GM23338 (cell line): Measurements from ENCODE around the gene PALMD. TPM values are rescaled to one million over a fixed set of nuclear protein-coding genes. Genes with fewer than 3 reads are reported as not detected.

Experiments
- ATAC-seq: fragments of 200-7000 bp; cut with Tn5 transposase; 3 replicates; pipeline ENCODE4 v1.9.1; 2020
- DNase-seq: peaks from one replicate; pipeline ENCODE4 v3.0.0-alpha.2; 2015; ENCODE audit warnings: low spot score
- H2AFZ ChIP-seq: fragments of 200-600 bp; sonication (generic); 2 replicates; pipeline ENCODE4 v1.8.0; 2016; ENCODE audit warnings: antibody characterized with exemption, mild to moderate bottlenecking, moderate library complexity
- H3F3A ChIP-seq: fragments of 200-600 bp; sonication (generic); replicated peaks from 2 replicates; pipeline ENCODE4 v1.8.0; 2017; ENCODE audit warnings: antibody characterized with exemption, mixed run types, low read depth
- H3K27ac ChIP-seq: fragments of 200-600 bp; sonication (generic); 2 replicates; pipeline ENCODE4 v1.6.1; 2016; ENCODE audit warnings: low read depth
- H3K27me3 ChIP-seq: fragments of 200-600 bp; sonication (generic); 2 replicates; pipeline ENCODE4 v1.8.0; 2016; ENCODE audit warnings: mild to moderate bottlenecking, mixed run types, moderate library complexity; ENCODE audit not compliant: insufficient read depth
- H3K36me3 ChIP-seq: fragments of 200-600 bp; sonication (generic); 2 replicates; pipeline ENCODE4 v1.8.0; 2016; ENCODE audit warnings: mild to moderate bottlenecking; ENCODE audit not compliant: insufficient read depth
- H3K4me1 ChIP-seq: fragments of 200-600 bp; sonication (generic); 2 replicates; pipeline ENCODE4 v1.8.0; 2016; ENCODE audit warnings: mild to moderate bottlenecking, moderate library complexity; ENCODE audit not compliant: insufficient read depth
- H3K4me2 ChIP-seq: fragments of 200-600 bp; sonication (generic); 2 replicates; pipeline ENCODE4 v1.7.1; 2017; ENCODE audit warnings: mixed run types
- H3K4me3 ChIP-seq: fragments of 200-600 bp; sonication (generic); 2 replicates; pipeline ENCODE4 v1.6.1; 2016; ENCODE audit warnings: mixed run types
- H3K79me2 ChIP-seq: fragments of 200-600 bp; sonication (generic); replicated peaks from 2 replicates; pipeline ENCODE4 v1.8.0; 2017; ENCODE audit warnings: mild to moderate bottlenecking; ENCODE audit not compliant: insufficient read depth
- H3K9me2 ChIP-seq: fragments of 200-600 bp; sonication (generic); 2 replicates; pipeline ENCODE4 v1.8.0; 2017; ENCODE audit not compliant: insufficient read depth
- H4K20me1 ChIP-seq: fragments of 200-600 bp; sonication (generic); replicated peaks from 2 replicates; pipeline ENCODE4 v1.8.0; 2017; ENCODE audit warnings: mild to moderate bottlenecking; ENCODE audit not compliant: insufficient read depth
- H3K27ac Mint-ChIP-seq: 2 replicates; pipeline ENCODE4 v1.8.0; 2020; ENCODE audit warnings: inconsistent platforms, mild to moderate bottlenecking, moderate library complexity, mixed read lengths
- H3K27me3 Mint-ChIP-seq: 3 replicates; pipeline ENCODE4 v1.8.0; 2022; ENCODE audit warnings: low read depth, mild to moderate bottlenecking, moderate library complexity, mixed read lengths, inconsistent platforms; ENCODE audit not compliant: insufficient read depth, poor library complexity
- H3K36me3 Mint-ChIP-seq: 3 replicates; pipeline ENCODE4 v1.8.0; 2021; ENCODE audit warnings: low read depth, mild to moderate bottlenecking, inconsistent platforms, moderate library complexity, mixed read lengths
- H3K4me1 Mint-ChIP-seq: 3 replicates; pipeline ENCODE4 v1.8.0; 2020; ENCODE audit warnings: mild to moderate bottlenecking, inconsistent platforms, mixed read lengths
- H3K4me3 Mint-ChIP-seq: 3 replicates; pipeline ENCODE4 v1.8.0; 2021; ENCODE audit warnings: moderate library complexity, mild to moderate bottlenecking, inconsistent platforms, mixed read lengths
- H3K9me3 Mint-ChIP-seq: 3 replicates; pipeline ENCODE4 v1.8.0; 2020; ENCODE audit warnings: moderate library complexity, mild to moderate bottlenecking, inconsistent platforms, mixed read lengths
- CTCF ChIP-seq, 2 experiments: fragments of 200-600 bp in 1 of 2; sonication (generic) in 1 of 2; conservative IDR thresholded peaks; 2 replicates each; pipeline versions ENCODE4 v1.5.1 to v1.6.1; 2016 to 2017; ENCODE audit warnings: antibody characterized with exemption in 2 of 2, low read depth in 2 of 2, mild to moderate bottlenecking in 2 of 2, moderate library complexity in 1 of 2
- ETS1 ChIP-seq: IDR thresholded peaks from 2 replicates; pipeline ENCODE4 v1.6.1; 2016; ENCODE audit warnings: antibody characterized with exemption
- EZH2 ChIP-seq: fragments of 200-600 bp; sonication (generic); IDR thresholded peaks from one replicate; pipeline ENCODE4 v1.8.0; 2017; ENCODE audit warnings: antibody characterized with exemption, mild to moderate bottlenecking, low read depth; ENCODE audit not compliant: unreplicated experiment
- EZH2phosphoT487 ChIP-seq: fragments of 200-600 bp; sonication (generic); IDR thresholded peaks from one replicate; pipeline ENCODE4 v1.8.1; 2018; ENCODE audit warnings: antibody characterized with exemption; ENCODE audit not compliant: unreplicated experiment
- JUNB ChIP-seq: IDR thresholded peaks from one replicate; pipeline ENCODE4 v1.6.1; 2016; ENCODE audit warnings: antibody characterized with exemption; ENCODE audit not compliant: unreplicated experiment
- NANOG ChIP-seq: IDR thresholded peaks from 2 replicates; pipeline ENCODE4 v1.6.1; 2016; ENCODE audit warnings: antibody characterized with exemption, borderline replicate concordance
- POLR2AphosphoS5 ChIP-seq: IDR thresholded peaks from 2 replicates; pipeline ENCODE4 v1.6.1; 2016; ENCODE audit warnings: antibody characterized with exemption, low read depth
- REST ChIP-seq: IDR thresholded peaks from one replicate; pipeline ENCODE4 v1.6.1; 2018; ENCODE audit warnings: antibody characterized with exemption; ENCODE audit not compliant: unreplicated experiment
- STAT1 ChIP-seq: IDR thresholded peaks from one replicate; pipeline ENCODE4 v1.6.1; 2016; ENCODE audit warnings: antibody characterized with exemption; ENCODE audit not compliant: unreplicated experiment
- ZNF114 ChIP-seq: fragments of 250-450 bp; sonication (Bioruptor Pico); IDR thresholded peaks from 2 replicates; pipeline ENCODE4 v1.5.0; 2020; ENCODE audit warnings: mild to moderate bottlenecking, moderate library complexity
- ZNF331 ChIP-seq: fragments of 250-450 bp; sonication (Bioruptor Pico); IDR thresholded peaks from 2 replicates; pipeline ENCODE4 v1.5.0; 2020; ENCODE audit warnings: low read depth, mild to moderate bottlenecking, moderate library complexity
- ZNF462 ChIP-seq: fragments of 250-450 bp; sonication (Bioruptor Pico); IDR thresholded peaks from 2 replicates; pipeline ENCODE4 v1.5.0; 2020; ENCODE audit warnings: mild to moderate bottlenecking, moderate library complexity
- polyA plus RNA-seq: library from polyadenylated mRNA; unstranded; fragments of >200 nt; fragmentation: Nextera tagmentation; extraction: Ambion mirVana; gene quantifications from 2 replicates; pipeline ENCODE4 v1.2.1, GENCODE V29; 2016
- total RNA-seq: library from RNA; depleted of rRNA; stranded (reverse); fragments of >200 nt; shearing (Covaris generic); gene quantifications from 2 replicates; pipeline ENCODE4 v1.2.3, GENCODE V29; 2014

The PALMD gene
- total and polyA plus RNA-seq, 2 experiments from 2014 or later: not detected

GRCh38 chr1:99608058-99608457 lies 37.9 kb upstream of the PALMD start:
- ATAC-seq: no peak
- Histone ChIP-seq H3K4me2 (no peak overlapping the region), H3K27me3 (no peaks in the 10 kb centered on the region)

More at GRCh38 chr1:99608058-99608457, 37.9 kb upstream of the PALMD start:
- Histone ChIP-seq H3K4me1 (no peaks in the 10 kb centered on the region), H3K27ac (no peak overlapping the region), H3K9me2 (0 out of 2 replicates have a peak, but pooled peaks cover 3% of the 10 kb centered on the region), H2AFZ (no peak overlapping the region), H4K20me1 (no peaks in the 10 kb centered on the region), H3K36me3 (no peaks in the 10 kb centered on the region), H3F3A (no peaks in the 10 kb centered on the region), H3K4me3 (no peak overlapping the region), H3K79me2 (no peaks in the 10 kb centered on the region)
- Mint-ChIP-seq H3K9me3 (peaks cover 15% of the 10 kb centered on the region; the same call in 2 of the 3 replicates), H3K27ac (no peak overlapping the region), H3K4me3 (no peak overlapping the region), H3K36me3 (peaks cover 3% of the 10 kb centered on the region; the same call in 1 of the 3 replicates), H3K4me1 (no peaks in the 10 kb centered on the region), H3K27me3 (no peaks in the 10 kb centered on the region)
- TF ChIP-seq EZH2phosphoT487: no peak
- no peak for TF ChIP-seq STAT1
- TF ChIP-seq ZNF331 (CRISPR knock-in tag): no peak
- TF ChIP-seq ZNF462 (CRISPR knock-in tag): no peak
- TF ChIP-seq REST: no peak
- TF ChIP-seq CTCF (conservative IDR thresholded peaks at IDR 0.05; ENCODE audit: low read depth in 2 of 2): no peak
- no peak for TF ChIP-seq ZNF114
- no peak for TF ChIP-seq JUNB
- TF ChIP-seq NANOG: no peak
- TF ChIP-seq POLR2AphosphoS5: no peak
- no peak for TF ChIP-seq EZH2
- no peak for TF ChIP-seq ETS1
- no peak for DNase-seq
